ELF-1 (cell line): ENCODE results near the gene NUDT3.

ENCODE experiments used
- DNase-seq: peaks from one replicate; pipeline ENCODE4 v3.0.0-alpha.2; 2016; ENCODE audit warnings: low read depth, low spot score

The NUDT3 gene

GRCh38 chr6:34239893-34240292 lies 152.6 kb downstream of the NUDT3 start:
- no peak for DNase-seq

DNA sequence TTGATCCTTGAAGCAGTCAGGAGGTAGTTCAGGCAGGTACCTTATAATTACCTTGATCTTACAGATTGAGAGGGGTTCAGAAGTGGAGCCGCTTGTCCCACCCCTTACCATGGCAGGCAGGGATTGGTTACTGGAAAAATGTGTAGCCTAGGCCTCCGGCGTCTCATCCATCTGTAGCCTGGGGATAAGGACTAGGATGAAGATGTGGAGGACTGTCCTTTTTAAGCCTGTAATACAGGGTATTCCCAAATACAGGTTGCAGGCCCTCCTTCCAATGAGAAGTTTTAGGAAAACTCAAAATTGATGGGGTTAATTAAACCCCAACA lies 153.0 kb downstream of the NUDT3 start:
- no peak for DNase-seq

GRCh38 chr6:34238585-34239499 lies 153.6 kb downstream of the NUDT3 start:
- DNase-seq: no peak

GRCh38 chr6:34237722-34238584 lies 154.5 kb downstream of the NUDT3 start:
- no peak for DNase-seq

GRCh38 chr6:34237316-34237721 lies 155.2 kb downstream of the NUDT3 start:
- no peak for DNase-seq

GRCh38 chr6:34236443-34237315 lies 155.8 kb downstream of the NUDT3 start, which contains the start of gene HMGA1:
Gene HMGA1, plus strand, starts transcription at chr6:34236873. Its CDS starts 3,908 bp downstream, at chr6:34240781.
- peak; percentile 93 for DNase-seq

DNA sequence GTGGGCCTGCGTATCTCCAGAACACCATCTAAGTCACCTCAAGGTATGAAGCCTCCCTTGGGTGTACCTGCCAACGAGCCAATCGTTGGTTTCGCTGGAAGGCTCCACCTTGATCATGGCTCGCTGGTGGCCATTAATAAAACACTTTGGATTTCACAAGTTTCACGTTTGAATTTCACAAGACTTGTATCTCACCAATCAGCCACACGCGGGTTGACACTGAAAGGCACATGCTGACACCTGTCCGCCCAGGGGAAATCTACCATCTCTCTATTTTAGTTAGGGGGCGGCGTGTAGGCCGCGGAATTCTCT lies 156.4 kb downstream of the NUDT3 start:
- DNase-seq: no peak

- DNase-seq: peak; percentile 97
These were observed 156.9 kb downstream of the NUDT3 start for GRCh38 chr6:34235307-34236130.

GRCh38 chr6:34234667-34235306 lies 157.7 kb downstream of the NUDT3 start:
- peak; percentile 91 for DNase-seq

- DNase-seq: no peak
These were observed 158.6 kb downstream of the NUDT3 start for GRCh38 chr6:34233867-34234266.

DNA sequence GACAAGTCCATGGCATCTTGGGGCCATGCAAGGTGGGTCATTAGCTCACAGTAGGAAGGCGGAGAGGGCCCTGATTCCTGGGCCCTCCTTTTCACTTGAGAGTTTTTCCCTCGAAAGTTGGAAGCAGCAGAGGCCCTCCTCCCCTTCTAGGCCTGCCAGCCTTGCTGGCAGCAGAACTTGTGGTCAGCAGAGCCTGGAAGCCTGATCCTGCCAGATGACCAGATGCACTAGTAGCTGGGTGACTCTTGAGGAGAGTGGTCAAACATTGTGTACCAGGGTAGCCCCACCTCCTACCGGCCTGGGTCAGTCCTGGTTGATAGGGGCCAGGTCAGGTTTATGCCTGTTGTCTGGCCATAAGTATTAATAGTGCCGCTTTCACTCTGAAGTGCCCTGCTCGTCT lies 159.6 kb downstream of the NUDT3 start:
- peak; percentile 12 for DNase-seq

DNA sequence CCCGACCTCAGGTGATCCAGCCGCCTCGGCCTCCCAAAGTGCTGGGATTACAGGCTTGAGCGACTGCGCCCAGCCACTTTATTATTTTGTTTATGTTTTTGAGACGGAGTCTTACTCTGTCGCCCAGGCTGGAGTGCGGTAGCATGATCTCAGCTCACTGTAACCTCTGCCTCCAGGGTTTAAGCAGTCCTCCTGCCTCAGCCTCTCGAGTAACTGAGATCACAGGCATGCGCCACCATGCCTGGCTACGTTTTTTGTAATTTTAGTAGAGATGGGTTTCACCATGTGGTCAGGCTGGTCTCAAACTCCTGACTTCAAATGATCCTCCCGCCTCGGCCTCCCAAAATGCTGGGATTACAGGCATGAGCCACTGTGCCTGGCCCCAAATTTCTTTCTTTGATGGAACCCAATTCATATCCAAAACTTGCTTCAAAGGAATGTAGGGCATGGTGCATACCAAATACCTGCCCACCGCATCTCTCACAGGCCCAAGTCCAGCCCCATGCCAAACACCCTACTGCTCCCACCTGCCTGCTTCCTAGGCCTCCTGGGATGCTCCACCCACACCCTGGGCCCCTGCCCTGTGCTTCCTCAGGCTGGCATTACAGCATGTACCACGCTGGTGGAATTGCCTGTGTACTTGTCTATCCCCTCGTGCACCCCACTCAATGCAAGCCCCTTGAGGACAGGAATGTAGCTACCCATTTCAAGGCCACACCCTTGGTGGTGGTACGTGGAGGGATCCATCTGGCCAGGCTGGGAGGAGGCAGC lies 160.7 kb downstream of the NUDT3 start:
- no peak for DNase-seq

- no peak for DNase-seq
These were observed 161.7 kb downstream of the NUDT3 start for GRCh38 chr6:34230653-34231371.

GRCh38 chr6:34229877-34230276 lies 162.6 kb downstream of the NUDT3 start:
- DNase-seq: no peak
